ENCODE results near the gene SYT6. TPM values are rescaled to one million over a fixed set of nuclear protein-coding genes. Genes with fewer than 3 reads are reported as not detected.

The SYT6 gene
- total and polyA plus RNA-seq, 2 experiments from 2014 or later, result 1.2 to 2.6 TPM

GRCh38 chr1:114108751-114109255, 44.9 kb downstream of the SYT6 start:
- Histone ChIP-seq H3K79me2 (no peaks in the 10 kb centered on the region), H3K9me3 (ENCODE audit: low read depth) (no peaks in the 10 kb centered on the region), H3K4me2 (no peak overlapping the region), H2AFZ (no peak overlapping the region), H4K20me1 (ENCODE audit: insufficient read depth, poor library complexity, severe bottlenecking) (no peaks in the 10 kb centered on the region), H3K4me3 (no peak overlapping the region), H3K4me1 (ENCODE audit: insufficient read depth) (peaks cover 32% of the 10 kb centered on the region), H3K9me2 (replicated peaks; ENCODE audit: insufficient read depth) (no peaks in the 10 kb centered on the region), H3K27me3 (no peaks in the 10 kb centered on the region), H3K36me3 (replicated peaks; ENCODE audit: insufficient read depth, low read depth) (no peaks in the 10 kb centered on the region), H3K27ac (peak overlapping the region; percentile 45)
- DNase-seq (ENCODE audit: low spot score), result peak; percentile 63
- 88% methylated on average over 4 of the region's 4 CpGs for WGBS (ENCODE audit: low lambda C conversion rate, missing lambda C conversion rate)
- no peak for TF ChIP-seq EZH2phosphoT487 (IDR thresholded peaks at IDR 0.05; ENCODE audit: low read depth, severe bottlenecking, unreplicated experiment)
- no peak for TF ChIP-seq CTCF (IDR thresholded peaks at IDR 0.05; ENCODE audit: poor library complexity)
- TF ChIP-seq EZH2 (IDR thresholded peaks at IDR 0.05; ENCODE audit: borderline replicate concordance), result no peak

- Histone ChIP-seq H3K79me2 (no peaks in the 10 kb centered on the region), H3K4me3 (no peak overlapping the region), H3K36me3 (replicated peaks; ENCODE audit: insufficient read depth, low read depth) (no peaks in the 10 kb centered on the region), H4K20me1 (ENCODE audit: insufficient read depth, poor library complexity, severe bottlenecking) (no peaks in the 10 kb centered on the region), H3K27me3 (no peaks in the 10 kb centered on the region), H3K4me2 (no peak overlapping the region), H3K27ac (peak overlapping the region; percentile 57), H3K9me3 (ENCODE audit: low read depth) (no peaks in the 10 kb centered on the region), H2AFZ (no peak overlapping the region), H3K4me1 (ENCODE audit: insufficient read depth) (peaks cover 32% of the 10 kb centered on the region), H3K9me2 (replicated peaks; ENCODE audit: insufficient read depth) (no peaks in the 10 kb centered on the region)
- TF ChIP-seq EZH2 (IDR thresholded peaks at IDR 0.05; ENCODE audit: borderline replicate concordance), result no peak
- peak; percentile 40 for TF ChIP-seq CTCF (IDR thresholded peaks at IDR 0.05; ENCODE audit: poor library complexity)
- TF ChIP-seq EZH2phosphoT487 (IDR thresholded peaks at IDR 0.05; ENCODE audit: low read depth, severe bottlenecking, unreplicated experiment), result peak; percentile 93
- peak; percentile 71 for DNase-seq (ENCODE audit: low spot score)
- 67% methylated on average over 7 of the region's 7 CpGs for WGBS (ENCODE audit: low lambda C conversion rate, missing lambda C conversion rate)
Observed at GRCh38 chr1:114107474-114108435, 45.9 kb downstream of the SYT6 start.

GRCh38 chr1:114105421-114105979, 48.2 kb downstream of the SYT6 start:
- Histone ChIP-seq H3K4me2 (peak overlapping the region; percentile 27), H3K9me2 (replicated peaks; ENCODE audit: insufficient read depth) (no peaks in the 10 kb centered on the region), H4K20me1 (ENCODE audit: insufficient read depth, poor library complexity, severe bottlenecking) (no peaks in the 10 kb centered on the region), H2AFZ (no peak overlapping the region), H3K4me3 (no peak overlapping the region), H3K4me1 (ENCODE audit: insufficient read depth) (peaks cover 32% of the 10 kb centered on the region), H3K9me3 (ENCODE audit: low read depth) (no peaks in the 10 kb centered on the region), H3K27me3 (no peaks in the 10 kb centered on the region), H3K79me2 (no peaks in the 10 kb centered on the region), H3K27ac (peak overlapping the region; percentile 30), H3K36me3 (replicated peaks; ENCODE audit: insufficient read depth, low read depth) (no peaks in the 10 kb centered on the region)
- TF ChIP-seq EZH2phosphoT487 (IDR thresholded peaks at IDR 0.05; ENCODE audit: low read depth, severe bottlenecking, unreplicated experiment) (no peak), EZH2 (IDR thresholded peaks at IDR 0.05; ENCODE audit: borderline replicate concordance) (no peak), CTCF (IDR thresholded peaks at IDR 0.05; ENCODE audit: poor library complexity) (no peak)
- WGBS (ENCODE audit: low lambda C conversion rate, missing lambda C conversion rate), result 56% methylated on average over 13 of the region's 14 CpGs
- peak; percentile 45 for DNase-seq (ENCODE audit: low spot score)

Data from hepatocyte (in vitro differentiated cells).